Stimulated activated naive B cell treated with anti-CD40 and anti-IgM and Interleukin-4, amounts not matched to agents 10 μg/mL and 1 μg/mL and 100 μg/mL, for 72 hours (primary cell): ENCODE results near the gene CDPF1.
"Not testable (repeated sequence)": the region's sequence is repeated elsewhere in the genome, so short reads cannot be mapped to it uniquely, and the experiment has no call there.

ENCODE experiments used
- ATAC-seq, 2 donors: fragments of 150-1000 bp; cut with Tn5 transposase; replicated peaks; 2 replicates each; pipeline ENCODE4 v1.10.0; 2021; ENCODE audit warnings: moderate library complexity in 1 of 2
- DNase-seq: peaks from one replicate; pipeline ENCODE4 v3.0.0; 2021
- H3K27ac Mint-ChIP-seq: one replicate; pipeline ENCODE4 v1.8.0; 2022; ENCODE audit warnings: mild to moderate bottlenecking, mixed read lengths
- H3K27me3 Mint-ChIP-seq, 2 donors: one replicate each; pipeline ENCODE4 v1.8.0; 2022; ENCODE audit warnings: mixed read lengths in 2 of 2
- H3K36me3 Mint-ChIP-seq, 2 donors: one replicate each; pipeline ENCODE4 v1.8.0; 2022; ENCODE audit warnings: mixed read lengths in 2 of 2, mild to moderate bottlenecking in 1 of 2
- H3K4me1 Mint-ChIP-seq, 2 donors: one replicate each; pipeline ENCODE4 v1.8.0; 2022; ENCODE audit warnings: mixed read lengths in 2 of 2, mild to moderate bottlenecking in 1 of 2
- H3K4me3 Mint-ChIP-seq, 2 donors: one replicate each; pipeline ENCODE4 v1.8.0; 2022; ENCODE audit warnings: mild to moderate bottlenecking in 2 of 2, mixed read lengths in 2 of 2, moderate library complexity in 1 of 2
- H3K9me3 Mint-ChIP-seq, 2 donors: one replicate each; pipeline ENCODE4 v1.8.0; 2022; ENCODE audit warnings: mixed read lengths in 2 of 2, mild to moderate bottlenecking in 1 of 2

The CDPF1 gene

GRCh38 chr22:46212195-46212594 lies 37.9 kb downstream of the CDPF1 start:
- H3K27ac Mint-ChIP-seq, result peak overlapping the region; percentile 59
- H3K9me3 Mint-ChIP-seq, result peaks cover 6 to 13% of the 10 kb centered on the region in 2 donors
- H3K4me1 Mint-ChIP-seq, result peaks cover 0 to 1% of the 10 kb centered on the region in 2 donors
- DNase-seq (no peak), ATAC-seq (no peak)
- no peaks in the 10 kb centered on the region for H3K27me3 Mint-ChIP-seq
- peaks cover 64 to 80% of the 10 kb centered on the region in 2 donors for H3K36me3 Mint-ChIP-seq
- no peak overlapping the region for H3K4me3 Mint-ChIP-seq

GRCh38 chr22:46209262-46209661 lies 40.8 kb downstream of the CDPF1 start:
- Mint-ChIP-seq H3K27ac (no peak overlapping the region), H3K36me3 (peaks cover 54 to 65% of the 10 kb centered on the region in 2 donors)
- no peak for ATAC-seq

GRCh38 chr22:46203601-46203980 lies 46.5 kb downstream of the CDPF1 start:
- ATAC-seq (no peak), DNase-seq (no peak)
- Mint-ChIP-seq H3K27me3 (no peaks in the 10 kb centered on the region), H3K27ac (no peak overlapping the region), H3K4me1 (no peaks in the 10 kb centered on the region), H3K36me3 (peaks cover 39 to 47% of the 10 kb centered on the region in 2 donors), H3K4me3 (no peak overlapping the region), H3K9me3 (peaks cover under 1 to 2% of the 10 kb centered on the region in 2 donors)

More at GRCh38 chr22:46209262-46209661, 40.8 kb downstream of the CDPF1 start:
- Mint-ChIP-seq H3K4me1 (peaks cover 0 to 1% of the 10 kb centered on the region in 2 donors), H3K4me3 (no peak overlapping the region), H3K27me3 (no peaks in the 10 kb centered on the region), H3K9me3 (peaks cover 6 to 13% of the 10 kb centered on the region in 2 donors)
- no peak for DNase-seq

- ATAC-seq (no peak), DNase-seq (no peak)
- Mint-ChIP-seq H3K9me3 (no peaks in the 10 kb centered on the region), H3K36me3 (peaks cover 36 to 43% of the 10 kb centered on the region in 2 donors), H3K4me3 (no peak overlapping the region), H3K27me3 (no peaks in the 10 kb centered on the region), H3K27ac (peak overlapping the region; percentile 17), H3K4me1 (no peaks in the 10 kb centered on the region)
Measured at GRCh38 chr22:46202897-46203600, 47.0 kb downstream of the CDPF1 start.

- no peaks in the 10 kb centered on the region for H3K27me3 Mint-ChIP-seq
- no peaks in the 10 kb centered on the region for H3K4me1 Mint-ChIP-seq
- no peaks in the 10 kb centered on the region for H3K9me3 Mint-ChIP-seq
- DNase-seq, result no peak
- H3K4me3 Mint-ChIP-seq, result no peak overlapping the region
- no peak for ATAC-seq
- peak overlapping the region; percentile 14 for H3K27ac Mint-ChIP-seq
- peaks cover 36 to 43% of the 10 kb centered on the region in 2 donors for H3K36me3 Mint-ChIP-seq
Measured at GRCh38 chr22:46201059-46201757, 48.9 kb downstream of the CDPF1 start.

- DNase-seq, H3K4me3 Mint-ChIP-seq, H3K9me3 Mint-ChIP-seq, H3K4me1 Mint-ChIP-seq, H3K27ac Mint-ChIP-seq, ATAC-seq, H3K27me3 Mint-ChIP-seq: not testable (repeated sequence)
- peaks cover 24 to 27% of the 10 kb centered on the region in 2 donors for H3K36me3 Mint-ChIP-seq
Measured at GRCh38 chr22:46198806-46199205, 51.3 kb downstream of the CDPF1 start.

- DNase-seq (no peak), ATAC-seq (no peak)
- Mint-ChIP-seq H3K27me3 (no peaks in the 10 kb centered on the region), H3K27ac (no peak overlapping the region), H3K9me3 (no peaks in the 10 kb centered on the region), H3K4me3 (no peak overlapping the region), H3K4me1 (peaks cover 0 to 4% of the 10 kb centered on the region in 2 donors), H3K36me3 (peaks cover 18 to 22% of the 10 kb centered on the region in 2 donors)
Measured at GRCh38 chr22:46198274-46198673, 51.8 kb downstream of the CDPF1 start.

- Mint-ChIP-seq H3K9me3 (no peaks in the 10 kb centered on the region), H3K36me3 (peaks cover 27 to 31% of the 10 kb centered on the region in 2 donors), H3K4me3 (no peak overlapping the region), H3K27ac (no peak overlapping the region), H3K27me3 (no peaks in the 10 kb centered on the region), H3K4me1 (peaks cover 0 to 4% of the 10 kb centered on the region in 2 donors)
- DNase-seq, result no peak
- no peak for ATAC-seq
Measured at GRCh38 chr22:46196278-46196677, 53.8 kb downstream of the CDPF1 start.

- DNase-seq, result no peak
- Mint-ChIP-seq H3K27me3 (no peaks in the 10 kb centered on the region), H3K4me1 (peaks cover 0 to 4% of the 10 kb centered on the region in 2 donors)
Measured at GRCh38 chr22:46195487-46196165, 54.5 kb downstream of the CDPF1 start.

More at GRCh38 chr22:46195487-46196165, 54.5 kb downstream of the CDPF1 start:
- no peaks in the 10 kb centered on the region for H3K9me3 Mint-ChIP-seq
- peak overlapping the region; percentile 74 for H3K27ac Mint-ChIP-seq
- peaks cover 22 to 29% of the 10 kb centered on the region in 2 donors for H3K36me3 Mint-ChIP-seq
- H3K4me3 Mint-ChIP-seq, result no peak overlapping the region
- no peak for ATAC-seq
